Stimulated activated CD8-positive, alpha-beta memory T cell treated with anti-CD3 and anti-CD28 coated beads, Interleukin-2, amount 100 ng/mL, for 48 hours (primary cell): ENCODE data around the gene NR2F6.

Source experiments
- DNase-seq, 2 donors: peaks; one replicate each; pipeline ENCODE4 v3.0.0-alpha.2; 2020; ENCODE audit warnings: low read depth in 2 of 2

NR2F6 gene

DNA sequence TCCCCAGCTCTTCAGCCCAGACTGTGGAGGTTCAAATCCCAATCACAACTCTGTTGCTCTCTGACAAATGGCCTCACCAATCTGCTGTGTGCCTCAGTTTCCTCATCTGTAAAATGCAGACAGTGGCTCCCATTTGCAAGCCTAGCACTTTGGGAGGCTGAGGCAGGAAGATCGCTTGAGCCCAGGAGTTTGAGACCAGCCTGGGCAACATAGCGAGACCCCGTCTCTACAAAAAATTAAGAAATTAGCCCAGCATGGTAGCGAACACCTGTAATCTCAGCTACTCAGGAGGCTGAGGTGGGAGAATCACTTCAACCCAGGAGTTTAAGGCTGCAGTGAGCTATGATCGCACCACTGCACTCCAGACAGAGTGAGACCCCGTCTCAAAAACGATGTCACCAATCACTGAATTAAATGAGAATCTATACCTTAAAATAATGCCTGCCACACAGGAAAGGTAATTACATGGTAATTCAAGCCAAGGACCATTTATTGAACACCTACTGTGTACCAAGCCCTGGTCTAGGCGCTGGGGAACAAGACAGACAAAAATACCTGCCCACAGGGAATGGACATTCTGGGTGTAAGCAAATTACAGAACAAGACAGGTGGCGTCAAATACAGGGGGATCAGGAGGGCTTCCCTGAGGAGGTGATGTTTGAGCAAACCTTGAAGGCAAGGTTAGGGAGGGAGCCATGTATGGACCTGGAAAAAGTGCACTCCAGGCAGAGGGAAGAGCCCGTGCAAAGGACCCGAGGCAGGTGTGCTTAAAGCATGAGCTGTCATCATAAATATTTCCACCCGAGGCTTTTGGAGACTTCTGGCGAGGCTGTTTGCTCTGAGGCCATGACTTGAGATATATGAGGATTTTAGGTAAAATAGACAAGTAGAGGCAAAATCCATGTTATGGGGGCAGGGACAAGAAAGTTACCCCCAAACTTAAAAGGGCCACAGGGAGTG lies 7.7 kb downstream of the NR2F6 start:
- DNase-seq = no peak

DNA sequence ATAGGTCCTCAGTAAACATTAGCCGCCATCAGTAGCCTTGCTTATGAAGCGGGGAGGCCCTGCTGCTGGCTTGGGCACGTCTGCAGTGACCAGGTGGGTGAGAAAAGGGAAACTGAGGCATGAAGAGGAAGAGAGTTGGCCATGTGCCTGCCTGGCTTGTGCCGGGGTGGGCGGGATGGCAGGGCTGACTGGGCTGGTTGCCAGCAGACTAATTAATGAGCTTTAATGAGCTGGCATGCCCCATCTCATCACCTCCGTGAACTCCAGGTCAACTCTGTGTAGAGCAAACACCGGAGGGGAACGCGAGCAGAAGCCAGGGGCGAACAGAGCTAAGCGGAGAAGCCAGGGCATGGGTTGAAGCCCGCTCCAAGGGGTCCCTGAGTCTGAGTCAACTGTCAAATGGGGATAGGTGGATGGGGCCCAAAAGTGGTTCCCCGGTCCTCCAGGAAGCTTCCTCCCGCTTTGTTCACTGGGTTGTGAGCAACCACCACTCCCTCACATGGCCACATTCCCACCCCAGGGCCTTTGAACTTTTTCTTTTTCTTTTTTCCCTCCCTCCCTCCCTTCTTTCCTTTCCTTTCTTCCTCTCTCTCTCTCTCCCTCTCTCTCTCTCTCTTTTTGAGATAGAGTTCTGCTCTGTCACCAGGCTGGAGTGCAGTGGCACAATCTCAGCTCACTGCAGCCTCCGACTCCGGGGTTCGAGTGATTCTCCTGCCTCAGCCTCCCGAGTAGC lies 8.7 kb downstream of the NR2F6 start:
- DNase-seq = no peak

DNA sequence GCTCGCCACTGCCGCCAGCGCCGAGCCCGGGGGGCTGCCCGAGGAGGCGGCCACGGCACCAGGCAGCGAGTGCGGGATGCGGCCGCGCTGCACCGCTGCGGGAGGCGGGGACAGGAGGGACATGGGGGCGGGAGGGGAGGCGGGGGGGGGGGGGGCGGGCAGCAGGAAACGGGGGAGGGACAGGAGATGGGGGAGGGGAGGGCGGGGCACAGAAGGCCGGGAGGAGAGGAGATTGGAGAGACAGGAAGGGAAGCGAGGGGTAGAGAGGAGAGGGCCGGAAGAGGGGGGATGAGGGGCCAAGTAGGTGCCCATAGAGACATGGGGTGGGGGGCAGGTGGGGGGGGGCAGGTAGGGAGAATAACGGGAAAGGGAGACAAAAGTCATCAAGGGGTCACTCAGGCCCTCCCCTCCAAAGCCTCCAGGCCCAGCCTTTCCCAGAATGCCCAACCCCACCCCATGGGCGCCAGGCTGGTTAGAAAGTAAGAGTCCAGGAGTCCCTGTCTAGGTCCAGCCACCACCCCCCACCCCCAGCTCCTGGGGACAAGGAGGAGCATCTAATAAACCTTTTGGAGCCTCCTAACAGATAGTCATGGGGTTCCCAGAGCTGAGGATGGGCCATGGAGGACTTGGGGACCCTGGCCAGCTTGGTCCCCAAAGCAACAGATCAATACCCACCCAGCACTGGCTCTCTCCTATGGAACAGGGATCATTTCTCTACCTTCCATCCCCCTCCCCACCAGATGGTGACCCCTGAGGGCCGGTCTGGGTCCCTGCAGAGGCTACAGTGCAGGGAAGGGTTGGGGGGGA lies 9.5 kb downstream of the NR2F6 start:
- DNase-seq = no peak

DNA sequence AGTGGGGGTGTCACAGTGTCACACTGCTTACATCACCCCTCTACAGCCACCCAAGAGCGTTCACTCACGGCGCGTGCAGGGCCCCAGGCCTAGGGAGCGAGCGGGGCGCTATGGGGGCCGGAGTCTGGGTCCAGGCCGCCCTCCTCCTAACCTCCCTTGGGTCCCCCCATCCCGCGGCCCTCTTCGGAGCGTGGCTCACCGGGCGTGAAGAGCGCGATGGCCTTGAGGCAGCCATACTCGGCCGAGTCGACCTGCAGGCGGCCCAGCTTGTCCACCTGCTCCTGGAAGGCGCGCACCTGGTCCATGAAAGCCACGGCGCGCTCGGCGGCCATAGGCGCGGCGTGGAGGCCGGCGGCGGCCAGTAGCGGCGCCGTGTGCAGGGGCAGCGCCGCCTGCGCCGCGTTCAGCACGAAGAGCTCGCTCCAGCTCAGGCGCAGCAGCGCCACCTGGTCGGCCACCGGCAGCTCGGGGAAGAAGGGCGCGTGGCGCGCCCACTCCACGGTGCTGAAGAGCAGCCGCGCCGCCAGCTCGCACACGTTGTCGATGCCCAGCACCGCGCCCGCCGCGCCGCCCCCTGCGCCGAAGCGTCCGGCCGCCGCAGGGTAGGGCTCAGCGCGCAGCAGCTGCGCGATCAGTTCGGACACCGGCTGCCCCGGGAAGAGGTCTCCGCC lies 10.3 kb downstream of the NR2F6 start:
- peak; percentile 59 to 62 for DNase-seq

DNA sequence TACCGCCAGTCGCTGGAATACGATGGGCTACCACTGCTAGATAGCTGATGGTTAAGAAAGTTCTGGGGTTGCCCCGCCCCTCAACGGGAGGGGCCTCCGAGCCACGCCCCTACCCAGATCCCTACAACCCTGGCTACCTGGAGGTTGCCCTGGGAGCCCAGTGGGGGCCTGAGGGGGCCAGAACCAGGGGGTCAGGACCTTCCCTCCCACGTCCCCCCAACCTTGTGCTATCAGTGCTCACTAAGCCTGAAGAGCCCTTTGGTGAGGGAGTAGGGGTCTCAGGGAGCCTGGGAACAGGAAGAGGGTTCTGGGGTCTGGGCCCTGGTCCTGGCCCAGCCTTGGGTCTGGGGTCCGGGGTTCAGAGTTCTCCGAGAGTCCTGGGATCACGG lies 10.8 kb downstream of the NR2F6 start:
- DNase-seq = peak; percentile 56 to 61

DNA sequence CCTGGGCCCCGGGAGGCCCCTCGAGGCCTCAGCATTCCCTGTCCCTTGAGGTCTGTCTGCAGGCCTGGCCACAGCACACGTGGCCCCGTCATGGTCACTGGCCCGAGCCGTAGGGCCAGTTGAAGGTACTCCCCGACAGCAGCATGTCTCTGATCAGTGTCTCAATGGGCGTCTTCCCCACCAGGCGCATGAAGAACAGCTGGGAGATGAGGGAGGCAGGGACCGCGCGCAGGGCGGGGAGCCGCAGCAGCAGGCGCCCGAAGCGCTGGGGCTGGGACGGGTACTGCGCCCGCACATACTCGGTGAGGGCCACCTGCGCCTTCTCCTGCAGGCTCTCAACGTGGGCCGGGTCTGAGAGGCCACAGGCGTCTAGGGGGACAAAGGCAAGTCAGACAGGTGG lies 13.5 kb downstream of the NR2F6 start:
- DNase-seq = no peak

DNA sequence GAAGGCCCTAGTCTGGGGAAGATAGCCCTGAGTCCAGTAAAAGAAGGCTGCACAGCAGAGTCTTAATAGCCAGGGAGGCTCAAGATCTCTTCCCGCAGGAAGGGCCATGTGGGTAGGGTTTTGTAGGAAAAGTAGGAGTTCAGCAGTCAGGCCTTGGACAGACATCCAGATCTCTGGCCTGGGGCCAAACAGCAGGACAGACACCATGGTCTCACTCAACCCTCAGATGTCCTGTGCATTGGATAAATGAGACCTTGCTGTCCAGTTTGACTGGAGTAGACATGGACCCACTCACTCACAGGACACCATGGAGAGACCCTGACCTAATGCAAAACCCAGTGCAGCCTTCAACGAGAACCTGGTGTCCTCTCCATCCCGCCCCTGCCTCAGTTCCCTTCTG lies 15.8 kb downstream of the NR2F6 start:
- no peak for DNase-seq

DNA sequence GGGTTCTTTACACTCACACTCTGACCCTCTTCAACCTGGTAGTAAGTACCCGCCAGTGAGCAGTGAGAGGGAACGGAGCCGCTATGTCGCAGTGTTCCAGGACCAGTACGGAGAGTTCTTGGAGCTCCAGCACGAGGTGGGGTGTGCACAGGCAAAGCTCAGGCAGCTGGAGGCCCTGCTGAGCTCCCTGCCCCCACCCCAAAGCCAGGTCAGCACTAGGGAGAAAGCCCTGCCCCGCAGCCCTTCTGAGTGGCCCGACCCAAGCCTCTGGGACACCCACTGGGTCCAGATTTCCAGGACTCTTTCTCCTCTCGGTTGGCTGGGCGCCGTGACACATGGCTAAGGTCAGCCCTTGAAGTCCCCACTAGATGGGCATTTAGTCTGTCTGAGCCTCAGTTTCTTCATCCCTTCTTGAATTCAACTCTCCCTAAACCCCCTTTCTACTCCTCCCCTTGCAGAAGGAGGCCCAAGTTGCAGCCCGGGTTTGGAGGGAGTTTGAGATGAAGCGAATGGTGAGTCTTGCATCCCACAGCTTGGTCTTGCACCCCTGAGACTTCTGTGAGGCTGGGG lies 17.8 kb downstream of the NR2F6 start:
- DNase-seq = no peak

DNA sequence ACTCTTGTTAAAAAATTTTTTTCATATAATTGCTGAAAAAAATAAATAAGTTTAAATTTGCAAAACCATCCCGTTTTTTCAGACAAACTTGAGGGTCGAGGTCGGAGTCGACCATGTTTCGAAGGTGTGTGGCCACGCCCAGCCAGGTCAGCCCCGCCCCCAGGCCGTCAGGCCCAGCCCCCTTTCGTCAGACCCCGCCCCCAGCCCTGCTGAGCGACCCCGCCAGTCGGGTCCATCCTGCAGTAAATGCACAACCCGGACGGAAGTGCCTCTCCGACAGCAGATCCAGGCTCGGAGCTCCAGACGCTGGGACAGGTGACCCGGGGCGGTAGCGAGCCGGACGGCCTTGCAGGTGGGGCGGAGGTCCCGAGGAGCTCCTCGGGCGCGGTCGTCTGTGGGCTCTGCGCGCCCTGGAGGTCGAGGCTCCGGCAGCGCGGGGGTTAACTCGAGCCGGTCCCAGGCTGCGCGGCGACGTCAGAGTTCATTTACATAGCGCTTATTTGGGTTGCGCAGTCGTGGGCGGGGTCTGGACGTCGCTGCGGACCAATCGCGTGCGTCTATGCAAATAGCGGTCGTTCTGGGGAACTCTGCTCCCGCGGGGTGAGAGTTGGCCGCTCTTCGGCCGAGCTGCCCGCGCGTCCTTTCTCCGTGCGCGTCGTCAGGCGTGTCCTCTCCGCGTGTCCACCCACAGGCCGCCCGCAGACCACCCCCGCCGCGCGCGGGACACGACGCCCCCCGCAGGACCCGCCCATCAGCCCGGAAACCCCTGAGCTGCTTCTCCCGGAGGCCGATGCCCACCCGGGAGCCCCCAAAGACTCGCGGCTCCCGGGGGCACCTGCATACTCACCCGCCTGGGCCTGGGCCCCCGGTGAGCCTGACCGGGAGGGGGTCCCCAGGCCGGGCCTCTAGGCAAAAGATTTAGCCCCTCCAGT lies 19.5 kb downstream of the NR2F6 start, which contains the start of gene OCEL1:
OCEL1 (plus strand) TSS at position 225 of the 932 bp plus-strand sequence; CDS start at position 247, 22 bp downstream.
- DNase-seq = peak; percentile 92 to 97

DNA sequence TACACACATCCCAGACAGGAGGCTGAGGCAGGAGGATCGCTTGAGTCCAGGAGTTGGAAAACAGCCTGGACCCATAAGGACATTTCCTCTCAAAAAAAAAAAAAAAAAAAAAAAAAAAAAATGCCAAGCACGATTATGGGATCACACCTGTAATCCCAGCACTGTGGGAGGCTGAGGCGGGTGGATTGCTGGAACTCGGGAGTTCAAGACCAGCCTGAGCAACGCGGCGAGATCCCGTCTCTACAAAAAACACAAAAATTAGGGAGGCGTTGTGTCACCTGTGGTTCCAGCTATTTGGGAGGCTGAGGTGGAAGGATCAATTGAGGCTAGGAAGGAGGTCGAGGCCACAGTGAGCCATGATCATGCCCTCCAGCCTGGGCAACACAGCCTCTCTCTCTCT lies 20.7 kb downstream of the NR2F6 start:
- DNase-seq = no peak

DNA sequence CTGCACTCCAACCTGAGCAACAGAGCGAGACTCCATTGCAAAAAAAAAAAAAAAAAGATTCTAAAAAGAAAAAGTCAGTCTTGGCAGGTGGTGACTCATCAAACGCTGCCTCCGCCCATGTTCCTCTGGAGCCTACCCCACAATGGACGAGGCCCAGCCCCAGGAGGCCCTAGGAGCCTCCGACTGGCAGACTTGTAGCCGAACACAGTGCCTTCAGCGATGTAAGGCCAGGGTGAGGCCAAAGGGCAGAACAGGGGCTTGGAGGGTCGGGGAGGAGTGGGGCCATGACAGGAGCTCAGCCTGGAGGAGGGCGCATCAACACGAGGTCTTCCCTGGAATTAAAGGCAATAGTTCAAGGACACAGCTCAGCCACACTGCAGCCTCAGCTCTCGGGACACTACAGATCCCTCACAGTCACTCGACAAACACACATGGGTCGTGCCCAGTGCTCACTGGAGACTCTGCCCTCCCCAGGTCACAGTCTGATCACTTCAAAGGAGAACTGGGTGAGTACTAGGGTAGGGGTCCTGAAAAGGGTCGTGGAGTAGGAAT lies 25.4 kb downstream of the NR2F6 start:
- DNase-seq = no peak

DNA sequence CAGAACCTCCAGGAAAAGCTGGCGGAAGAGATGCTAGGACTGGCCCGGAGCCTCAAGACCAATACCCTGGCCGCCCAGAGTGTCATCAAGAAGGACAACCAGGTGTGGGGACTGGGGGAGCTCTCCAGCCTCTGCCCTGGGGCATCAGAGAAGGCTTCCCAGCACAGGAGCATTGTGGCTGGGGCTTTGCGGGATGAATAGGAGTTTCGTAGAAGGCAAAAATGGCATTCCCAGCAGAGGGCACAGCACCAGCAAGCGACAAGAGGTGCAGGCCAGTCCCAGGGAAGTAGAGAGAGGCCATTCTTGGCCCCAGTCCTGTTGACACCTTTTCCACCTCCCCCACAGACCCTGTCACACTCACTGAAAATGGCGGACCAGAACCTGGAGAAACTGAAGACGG lies 26.4 kb downstream of the NR2F6 start:
- no peak for DNase-seq

DNA sequence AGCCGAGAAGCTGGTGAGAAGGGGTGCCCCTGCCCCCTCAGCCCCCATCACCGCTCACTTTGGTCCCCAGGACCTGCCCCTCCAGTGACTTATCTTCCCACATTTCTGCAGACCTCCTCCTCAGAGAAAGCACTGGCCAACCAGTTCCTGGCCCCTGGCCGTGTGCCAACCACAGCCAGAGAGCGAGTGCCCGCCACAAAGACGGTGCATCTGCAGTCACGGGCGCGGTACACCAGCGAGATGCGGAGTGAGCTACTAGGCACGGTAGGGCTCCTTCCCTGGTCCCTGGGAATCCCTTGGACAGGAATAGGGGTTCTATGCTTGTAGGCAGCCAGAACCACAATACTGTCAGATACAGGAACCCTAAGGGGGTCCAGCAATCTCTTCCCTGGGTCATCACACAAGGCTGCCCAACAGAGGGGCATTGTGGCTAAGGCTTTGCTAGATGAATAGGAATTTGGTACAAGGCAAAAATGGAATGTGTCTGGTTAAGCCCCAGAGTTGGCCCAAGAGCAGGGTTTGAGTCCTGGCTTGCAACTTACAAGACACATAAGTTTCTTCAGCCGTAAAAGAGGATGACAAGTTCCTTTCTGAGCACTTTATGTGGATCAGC lies 29.6 kb downstream of the NR2F6 start:
- DNase-seq = no peak

DNA sequence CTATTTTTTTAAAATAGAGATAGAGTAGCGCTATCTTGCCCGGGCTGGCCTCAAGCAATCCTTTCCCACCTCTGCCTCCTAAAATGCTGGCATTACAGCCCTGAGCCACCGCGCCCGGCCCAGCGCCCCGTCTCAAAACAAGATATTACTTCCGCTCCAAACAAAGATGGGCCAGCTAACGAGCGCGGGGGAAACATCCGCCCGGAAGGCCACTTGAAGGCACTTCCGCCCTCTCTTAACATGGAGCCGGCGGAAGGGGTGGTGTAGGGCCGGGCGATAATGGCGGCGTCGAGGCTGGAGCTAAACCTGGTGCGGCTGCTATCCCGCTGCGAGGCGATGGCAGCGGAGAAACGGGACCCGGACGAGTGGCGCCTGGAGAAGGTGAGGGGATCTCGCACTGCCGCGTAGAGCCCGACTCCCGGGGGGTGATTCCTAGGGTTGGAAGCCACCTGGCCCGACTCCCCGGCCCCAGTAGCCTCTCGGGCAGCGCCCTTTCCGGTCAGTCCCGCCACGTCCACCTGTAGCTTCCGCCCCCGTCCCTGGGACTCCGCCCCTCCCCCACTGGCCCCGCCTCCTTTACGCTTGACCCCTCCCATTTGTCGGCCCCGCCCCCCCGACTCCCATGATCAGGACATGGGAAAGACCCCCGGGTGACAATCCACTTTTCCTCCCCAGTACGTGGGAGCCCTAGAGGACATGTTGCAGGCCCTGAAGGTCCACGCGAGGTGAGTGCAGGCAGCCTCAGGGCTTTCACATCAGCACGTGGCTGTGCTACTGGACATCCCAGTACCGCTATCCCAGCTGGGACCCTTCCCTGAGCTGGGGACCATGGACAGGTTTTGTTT lies 30.4 kb downstream of the NR2F6 start, which contains the start of gene USE1:
USE1 (plus strand) TSS at position 231 of the 845 bp plus-strand sequence; CDS start at position 280, 49 bp downstream.
- DNase-seq = peak; percentile 70 to 72

DNA sequence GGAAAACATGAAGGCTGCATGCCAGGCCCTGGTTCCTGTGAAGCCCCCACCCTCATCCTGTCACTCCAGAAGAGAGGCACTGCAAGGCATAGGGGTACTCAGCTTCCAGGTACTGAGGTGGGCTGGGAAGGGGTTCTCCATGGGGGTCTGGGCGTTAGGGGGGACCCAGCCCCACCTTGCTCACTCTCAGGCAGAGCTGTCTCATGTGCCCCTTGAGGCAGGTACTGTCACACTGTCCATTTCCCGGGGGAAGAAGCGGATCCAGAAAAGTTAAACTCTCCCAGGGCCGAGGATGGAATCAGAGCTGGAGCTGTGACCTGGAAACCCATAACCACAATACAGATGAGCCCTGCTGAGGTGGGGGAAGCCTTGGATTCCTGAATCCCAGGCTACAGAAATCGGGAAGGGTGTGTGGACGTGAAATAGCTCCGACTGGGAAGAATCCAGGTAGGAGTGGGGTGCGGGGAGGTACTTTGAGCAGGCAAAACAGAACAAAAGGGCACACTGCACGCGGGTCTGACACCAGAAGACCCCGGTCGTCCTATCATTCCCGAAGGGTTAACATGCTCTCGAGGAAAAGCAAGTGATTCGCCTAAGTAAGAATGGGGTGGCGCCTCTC lies 31.1 kb downstream of the NR2F6 start:
- DNase-seq = no peak

DNA sequence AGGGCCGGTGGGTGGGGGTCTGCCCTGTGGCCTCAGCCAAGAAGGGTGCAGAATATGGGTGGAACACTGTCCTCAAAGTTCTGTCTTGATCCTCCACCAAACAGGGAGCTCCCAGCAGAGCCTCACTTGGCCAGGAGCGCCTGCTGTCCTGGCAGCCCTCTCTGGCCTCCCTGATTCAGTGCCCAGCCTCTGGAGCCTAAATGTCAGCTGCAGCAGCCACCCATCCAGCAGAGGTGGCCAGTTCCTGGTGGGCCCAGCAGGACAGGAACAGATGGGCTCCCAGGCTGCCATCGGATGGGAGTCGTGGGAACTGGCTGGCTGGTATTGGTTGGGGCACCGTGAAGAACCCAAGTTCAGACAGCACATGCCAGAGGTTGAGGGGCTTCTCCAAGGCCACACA lies 32.4 kb downstream of the NR2F6 start:
- no peak for DNase-seq

DNA sequence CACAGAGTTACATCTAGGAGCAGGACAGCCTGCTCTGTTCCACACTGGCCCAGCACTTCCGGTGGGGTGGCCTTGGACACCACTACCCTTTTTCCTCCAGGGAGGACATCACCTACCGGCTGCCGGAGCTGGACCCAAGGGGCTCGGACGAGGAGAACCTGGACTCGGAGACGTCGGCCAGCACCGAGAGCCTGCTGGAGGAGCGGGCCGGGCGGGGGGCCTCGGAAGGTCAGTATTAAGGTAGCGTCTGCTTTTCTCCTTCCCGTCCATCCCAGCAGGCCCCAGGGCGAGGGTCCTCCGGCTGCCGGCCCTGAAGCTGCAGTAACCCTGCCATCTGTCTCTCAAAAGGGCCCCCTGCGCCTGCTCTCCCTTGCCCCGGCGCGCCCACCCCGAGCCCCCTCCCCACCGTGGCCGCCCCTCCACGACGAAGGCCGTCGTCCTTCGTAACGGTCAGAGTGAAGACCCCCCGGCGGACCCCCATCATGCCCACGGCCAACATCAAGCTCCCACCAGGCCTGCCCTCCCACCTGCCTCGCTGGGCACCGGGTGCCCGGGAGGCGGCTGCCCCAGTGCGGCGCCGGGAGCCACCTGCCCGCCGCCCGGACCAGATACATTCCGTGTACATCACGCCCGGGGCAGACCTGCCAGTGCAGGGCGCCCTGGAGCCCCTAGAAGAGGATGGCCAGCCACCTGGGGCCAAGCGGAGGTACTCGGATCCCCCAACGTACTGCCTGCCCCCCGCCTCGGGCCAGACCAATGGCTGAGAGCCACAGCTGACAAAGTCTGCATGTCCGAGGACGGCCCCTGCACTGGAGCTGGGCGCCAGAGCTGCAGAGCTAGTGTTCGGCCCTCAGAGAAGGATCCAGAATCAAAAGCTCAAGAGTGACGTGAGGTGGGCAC lies 33.9 kb downstream of the NR2F6 start:
- DNase-seq = no peak
